ENCODE measurements around the gene ABCF2. TPM values are rescaled to one million over a fixed set of nuclear protein-coding genes. Genes with fewer than 3 reads are reported as not detected.

Gene ABCF2
- total and polyA plus RNA-seq, 10 of the 15 experiments (the other 5 are each of a cell fraction or from before 2014, with no cell fraction given), result 29.3 to 76.3 (median 57.1) TPM

- DNase-seq (ENCODE audit: low read depth, low spot score) (no peak), ATAC-seq (no peak), FAIRE-seq (no peak)
- H2AFZ ChIP-seq (ENCODE audit: control insufficient read depth, low read depth, low read length), result no peak overlapping the region
- 54% methylated on average over 22 of the region's 23 CpGs for WGBS (ENCODE audit: insufficient coverage, insufficient replicate concordance, low lambda C conversion rate, missing lambda C conversion rate)
- H3K9me3 ChIP-seq (replicated peaks; ENCODE audit: control insufficient read depth, insufficient read depth, low read length), result no peaks in the 10 kb centered on the region
- no TSS peak for BruUV-seq (replicated peaks)
- TF ChIP-seq RELA (IDR thresholded peaks at IDR 0.05; ENCODE audit: borderline replicate concordance, partially characterized antibody) (no peak), SP1 (IDR thresholded peaks at IDR 0.05; ENCODE audit: low read depth, low read length) (no peak), NFIC (IDR thresholded peaks at IDR 0.05; ENCODE audit: low read depth, low read length) (no peak), CHD4 (IDR thresholded peaks at IDR 0.05) (no peak), NRF1 (conservative IDR thresholded peaks at IDR 0.05; ENCODE audit: low read depth, low read length) (no peak), BMI1 (IDR thresholded peaks at IDR 0.05; ENCODE audit: borderline replicate concordance) (no peak), PBX3 (IDR thresholded peaks at IDR 0.05; ENCODE audit: insufficient replicate concordance, low read depth, low read length) (no peak), ZBED1 (IDR thresholded peaks at IDR 0.05; ENCODE audit: borderline replicate concordance) (no peak), ZSCAN29 (IDR thresholded peaks at IDR 0.05) (no peak)
- H3K36me3 ChIP-seq (ENCODE audit: control insufficient read depth in 2 of 2, insufficient read depth in 2 of 2, low read length in 1 of 2), result no peaks in the 10 kb centered on the region
- SMC1A ChIA-PET (ENCODE audit: uncharacterized antibody, unreplicated experiment), result no interaction called here
- RAD21 ChIA-PET (ENCODE audit: unreplicated experiment), result no interaction called here
- in situ Hi-C loops (cut with MboI) (no loop called here), intact Hi-C loops (cut with micrococcal nuclease; ENCODE audit: unreplicated experiment) (no loop called here)
- no peaks in the 10 kb centered on the region for H3K79me2 ChIP-seq (ENCODE audit: control insufficient read depth, insufficient read depth, low read length)
- H3K4me2 ChIP-seq (ENCODE audit: control insufficient read depth, insufficient read depth), result no peak overlapping the region
- CTCF ChIA-PET, result no interaction called here
- H3K27ac ChIP-seq (ENCODE audit: control insufficient read depth, insufficient read depth), result no peak overlapping the region
- POLR2A ChIA-PET, result no interaction called here
- H3K9ac ChIP-seq (ENCODE audit: control insufficient read depth, insufficient read depth, low read length), result no peak overlapping the region
- H4K20me1 ChIP-seq (ENCODE audit: control insufficient read depth, insufficient read depth), result no peaks in the 10 kb centered on the region
- H3K4me3 ChIP-seq, result no peak overlapping the region
- H3K27me3 ChIP-seq (replicated peaks in 1 of 2; ENCODE audit: control insufficient read depth in 2 of 2, insufficient read depth in 2 of 2, low read length in 1 of 2), result peaks cover 0 to 6% of the 10 kb centered on the region in 2 experiments; a peak in 1 of 4 replicates
- peaks cover 7% of the 10 kb centered on the region for H3K4me1 ChIP-seq (ENCODE audit: control insufficient read depth, insufficient read depth, low read length)
Observed at GRCh38 chr7:151192002-151192539, 34.9 kb downstream of the ABCF2 start.
